K562 (cell line): ENCODE data around the gene POFUT2. TPM values are rescaled to one million over a fixed set of nuclear protein-coding genes. Genes with fewer than 3 reads are reported as not detected.

Experiments used
- CAMTA2 ChIP-seq: fragments of 250-450 bp; sonication (Bioruptor Pico); conservative IDR thresholded peaks from 2 replicates; pipeline ENCODE4 v1.5.1; 2022
- GTF2A2 ChIP-seq: IDR thresholded peaks from 2 replicates; pipeline ENCODE4 v1.6.1; 2016; ENCODE audit warnings: mild to moderate bottlenecking, missing genetic modification characterization, missing compliant biosample characterization
- ZNF695 ChIP-seq: fragments of 450-650 bp; formaldehyde crosslinking; IDR thresholded peaks from 2 replicates; pipeline ENCODE4 v1.4.0; 2020; ENCODE audit warnings: mild to moderate bottlenecking, moderate library complexity
- polyA plus RNA-seq, 8 experiments: library from polyadenylated mRNA; depleted of rRNA in 4 of 8; stranded (reverse) in 5 of 8; unstranded in 3 of 8; fragments of >200 nt; fragmentation: Nextera tagmentation in 2 of 8; fragmentation: Illumina TruSeq in 1 of 8; extraction: Ambion mirVana in 2 of 8; extraction: Trizol in 1 of 8; gene quantifications; 2 replicates each; pipeline versions ENCODE4 v1.2.1 to v1.2.3, GENCODE V29; 2011 to 2014; ENCODE audit warnings: inconsistent platforms in 1 of 8, missing spikeins in 1 of 8
- total RNA-seq, 7 experiments: library from RNA; depleted of rRNA in 6 of 7; stranded (reverse); fragments of >200 nt in 6 of 7; fragmentation: Illumina TruSeq in 2 of 7; extraction: Trizol in 2 of 7; gene quantifications; 2 replicates each; pipeline versions ENCODE4 v1.2.1 to v1.2.3, GENCODE V29; 2011 to 2021; ENCODE audit warnings: low replicate concordance in 1 of 7
- TF ChIP-seq, protein P1 (sequence below), 3 experiments: fragments of 200-800 bp in 1 of 3; fragments of 250-450 bp in 1 of 3; fragments of 450-650 bp in 1 of 3; sonication (Bioruptor Pico) in 1 of 3; sonication (Bioruptor generic) in 1 of 3; formaldehyde crosslinking in 1 of 3; IDR thresholded peaks; 2 replicates each; pipeline versions ENCODE4 v1.6.1 to v1.8.0; 2016 to 2022; ENCODE audit warnings: mild to moderate bottlenecking in 2 of 3, missing genetic modification characterization in 2 of 3, missing compliant biosample characterization in 1 of 3, moderate library complexity in 1 of 3
- TF ChIP-seq, protein P2 (sequence below), 2 experiments: fragments of 150-350 bp in 1 of 2; IDR thresholded peaks; 2 replicates each; pipeline ENCODE4 v1.6.1; 2012 to 2016; ENCODE audit warnings: low read depth in 2 of 2, low read length in 2 of 2, mild to moderate bottlenecking in 1 of 2, moderate library complexity in 1 of 2
- TF ChIP-seq, protein P3 (sequence below): sonication (generic); formaldehyde crosslinking; IDR thresholded peaks from 2 replicates; pipeline ENCODE4 v1.8.1; 2023; ENCODE audit warnings: mild to moderate bottlenecking, missing genetic modification reagents

Gene POFUT2
- total and polyA plus RNA-seq, 9 of the 15 experiments (the other 6 are each of a cell fraction or from before 2014, with no cell fraction given): 1.1 to 24.2 (median 11.0) TPM

DNA sequence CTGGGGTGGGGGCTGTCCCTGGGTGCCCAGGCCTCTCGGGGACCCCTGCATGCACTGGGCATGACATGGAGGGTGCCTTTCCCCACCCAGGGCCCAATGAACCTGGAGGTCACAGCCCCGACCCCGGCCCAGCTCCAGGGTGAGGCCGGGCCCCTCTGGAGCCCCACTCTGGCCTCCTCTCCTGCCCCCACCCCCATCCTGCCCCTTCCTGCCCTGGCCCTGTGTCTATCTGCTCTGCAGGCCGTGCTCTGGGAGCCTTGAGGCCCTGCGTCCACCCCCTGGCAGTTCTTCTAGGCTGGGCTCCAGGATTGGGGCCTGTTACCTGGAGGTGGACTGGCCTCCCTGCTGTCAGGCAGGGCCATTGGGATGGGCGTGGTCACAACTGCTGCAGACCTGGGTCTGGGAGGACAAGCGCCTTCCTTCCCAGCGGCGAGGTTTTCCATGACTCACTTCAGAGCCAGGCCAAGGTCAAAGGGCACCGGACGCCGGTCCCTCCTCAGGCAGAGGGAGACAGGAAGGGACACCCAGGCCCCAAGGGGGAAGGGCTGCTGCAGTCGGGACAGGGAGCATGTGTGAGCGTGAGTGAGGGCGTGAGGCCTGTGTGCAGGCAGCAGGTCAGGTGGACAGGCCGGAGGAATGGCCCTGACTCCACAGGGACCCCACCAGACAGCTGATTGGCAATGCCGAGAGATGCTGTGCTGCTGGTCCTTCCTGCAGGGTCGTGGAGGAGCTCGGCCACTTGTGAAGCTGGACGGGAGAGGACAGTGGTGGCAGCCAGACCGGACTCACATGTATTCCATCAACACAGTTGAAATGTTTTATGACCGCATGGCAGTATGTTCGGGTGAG, 31.1 kb upstream of the POFUT2 start (continued):
- TF ChIP-seq, protein P1, sequence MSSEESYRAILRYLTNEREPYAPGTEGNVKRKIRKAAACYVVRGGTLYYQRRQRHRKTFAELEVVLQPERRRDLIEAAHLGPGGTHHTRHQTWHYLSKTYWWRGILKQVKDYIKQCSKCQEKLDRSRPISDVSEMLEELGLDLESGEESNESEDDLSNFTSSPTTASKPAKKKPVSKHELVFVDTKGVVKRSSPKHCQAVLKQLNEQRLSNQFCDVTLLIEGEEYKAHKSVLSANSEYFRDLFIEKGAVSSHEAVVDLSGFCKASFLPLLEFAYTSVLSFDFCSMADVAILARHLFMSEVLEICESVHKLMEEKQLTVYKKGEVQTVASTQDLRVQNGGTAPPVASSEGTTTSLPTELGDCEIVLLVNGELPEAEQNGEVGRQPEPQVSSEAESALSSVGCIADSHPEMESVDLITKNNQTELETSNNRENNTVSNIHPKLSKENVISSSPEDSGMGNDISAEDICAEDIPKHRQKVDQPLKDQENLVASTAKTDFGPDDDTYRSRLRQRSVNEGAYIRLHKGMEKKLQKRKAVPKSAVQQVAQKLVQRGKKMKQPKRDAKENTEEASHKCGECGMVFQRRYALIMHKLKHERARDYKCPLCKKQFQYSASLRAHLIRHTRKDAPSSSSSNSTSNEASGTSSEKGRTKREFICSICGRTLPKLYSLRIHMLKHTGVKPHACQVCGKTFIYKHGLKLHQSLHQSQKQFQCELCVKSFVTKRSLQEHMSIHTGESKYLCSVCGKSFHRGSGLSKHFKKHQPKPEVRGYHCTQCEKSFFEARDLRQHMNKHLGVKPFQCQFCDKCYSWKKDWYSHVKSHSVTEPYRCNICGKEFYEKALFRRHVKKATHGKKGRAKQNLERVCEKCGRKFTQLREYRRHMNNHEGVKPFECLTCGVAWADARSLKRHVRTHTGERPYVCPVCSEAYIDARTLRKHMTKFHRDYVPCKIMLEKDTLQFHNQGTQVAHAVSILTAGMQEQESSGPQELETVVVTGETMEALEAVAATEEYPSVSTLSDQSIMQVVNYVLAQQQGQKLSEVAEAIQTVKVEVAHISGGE (CRISPR knock-in tag; IDR thresholded peaks at IDR 0.05): 0 out of 6 replicates have a peak, but pooled peaks of 1 of the 3 experiments have one; percentile 32
- TF ChIP-seq, protein P2, sequence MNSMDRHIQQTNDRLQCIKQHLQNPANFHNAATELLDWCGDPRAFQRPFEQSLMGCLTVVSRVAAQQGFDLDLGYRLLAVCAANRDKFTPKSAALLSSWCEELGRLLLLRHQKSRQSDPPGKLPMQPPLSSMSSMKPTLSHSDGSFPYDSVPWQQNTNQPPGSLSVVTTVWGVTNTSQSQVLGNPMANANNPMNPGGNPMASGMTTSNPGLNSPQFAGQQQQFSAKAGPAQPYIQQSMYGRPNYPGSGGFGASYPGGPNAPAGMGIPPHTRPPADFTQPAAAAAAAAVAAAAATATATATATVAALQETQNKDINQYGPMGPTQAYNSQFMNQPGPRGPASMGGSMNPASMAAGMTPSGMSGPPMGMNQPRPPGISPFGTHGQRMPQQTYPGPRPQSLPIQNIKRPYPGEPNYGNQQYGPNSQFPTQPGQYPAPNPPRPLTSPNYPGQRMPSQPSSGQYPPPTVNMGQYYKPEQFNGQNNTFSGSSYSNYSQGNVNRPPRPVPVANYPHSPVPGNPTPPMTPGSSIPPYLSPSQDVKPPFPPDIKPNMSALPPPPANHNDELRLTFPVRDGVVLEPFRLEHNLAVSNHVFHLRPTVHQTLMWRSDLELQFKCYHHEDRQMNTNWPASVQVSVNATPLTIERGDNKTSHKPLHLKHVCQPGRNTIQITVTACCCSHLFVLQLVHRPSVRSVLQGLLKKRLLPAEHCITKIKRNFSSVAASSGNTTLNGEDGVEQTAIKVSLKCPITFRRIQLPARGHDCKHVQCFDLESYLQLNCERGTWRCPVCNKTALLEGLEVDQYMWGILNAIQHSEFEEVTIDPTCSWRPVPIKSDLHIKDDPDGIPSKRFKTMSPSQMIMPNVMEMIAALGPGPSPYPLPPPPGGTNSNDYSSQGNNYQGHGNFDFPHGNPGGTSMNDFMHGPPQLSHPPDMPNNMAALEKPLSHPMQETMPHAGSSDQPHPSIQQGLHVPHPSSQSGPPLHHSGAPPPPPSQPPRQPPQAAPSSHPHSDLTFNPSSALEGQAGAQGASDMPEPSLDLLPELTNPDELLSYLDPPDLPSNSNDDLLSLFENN (IDR thresholded peaks at IDR 0.05; ENCODE audit: low read depth in 2 of 2, low read length in 2 of 2): no peak
- TF ChIP-seq ZNF695 (CRISPR knock-in tag) (no peak), CAMTA2 (CRISPR knock-in tag) (no peak), GTF2A2 (tag) (no peak)
- TF ChIP-seq, protein P3, sequence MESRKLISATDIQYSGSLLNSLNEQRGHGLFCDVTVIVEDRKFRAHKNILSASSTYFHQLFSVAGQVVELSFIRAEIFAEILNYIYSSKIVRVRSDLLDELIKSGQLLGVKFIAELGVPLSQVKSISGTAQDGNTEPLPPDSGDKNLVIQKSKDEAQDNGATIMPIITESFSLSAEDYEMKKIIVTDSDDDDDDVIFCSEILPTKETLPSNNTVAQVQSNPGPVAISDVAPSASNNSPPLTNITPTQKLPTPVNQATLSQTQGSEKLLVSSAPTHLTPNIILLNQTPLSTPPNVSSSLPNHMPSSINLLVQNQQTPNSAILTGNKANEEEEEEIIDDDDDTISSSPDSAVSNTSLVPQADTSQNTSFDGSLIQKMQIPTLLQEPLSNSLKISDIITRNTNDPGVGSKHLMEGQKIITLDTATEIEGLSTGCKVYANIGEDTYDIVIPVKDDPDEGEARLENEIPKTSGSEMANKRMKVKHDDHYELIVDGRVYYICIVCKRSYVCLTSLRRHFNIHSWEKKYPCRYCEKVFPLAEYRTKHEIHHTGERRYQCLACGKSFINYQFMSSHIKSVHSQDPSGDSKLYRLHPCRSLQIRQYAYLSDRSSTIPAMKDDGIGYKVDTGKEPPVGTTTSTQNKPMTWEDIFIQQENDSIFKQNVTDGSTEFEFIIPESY (CRISPR knock-in tag): no peak
